H9 (cell line): Measurements from ENCODE around the gene MAPK4. TPM values are rescaled to one million over a fixed set of nuclear protein-coding genes. Genes with fewer than 3 reads are reported as not detected.

Source experiments
- DNase-seq: peaks from one replicate; pipeline ENCODE4 v3.0.0-alpha.2; 2017
- H2AFZ ChIP-seq: one replicate; pipeline ENCODE4 v1.6.1; 2013; ENCODE audit warnings: mild to moderate bottlenecking, low read length, control low read depth, moderate library complexity
- H2AK5ac ChIP-seq: 2 replicates; pipeline ENCODE4 v1.6.1; 2013; ENCODE audit warnings: low read length, control low read depth, mixed read lengths; ENCODE audit not compliant: insufficient read length
- H2BK120ac ChIP-seq: one replicate; pipeline ENCODE4 v1.6.1; 2013; ENCODE audit warnings: low read depth, mild to moderate bottlenecking, low read length, control low read depth, inconsistent platforms; ENCODE audit not compliant: poor library complexity, severe bottlenecking
- H2BK12ac ChIP-seq: 2 replicates; pipeline ENCODE4 v1.6.1; 2013; ENCODE audit warnings: low read length, control low read depth, mixed read lengths, low read depth; ENCODE audit not compliant: insufficient read length
- H2BK15ac ChIP-seq: 2 replicates; pipeline ENCODE4 v1.6.1; 2013; ENCODE audit warnings: low read depth, low read length, control low read depth
- H2BK20ac ChIP-seq: one replicate; pipeline ENCODE4 v1.6.1; 2013; ENCODE audit warnings: low read depth, mild to moderate bottlenecking, low read length, control low read depth, inconsistent platforms; ENCODE audit not compliant: poor library complexity, severe bottlenecking
- H2BK5ac ChIP-seq: 2 replicates; pipeline ENCODE4 v1.6.1; 2013; ENCODE audit warnings: low read length, control low read depth, mixed read lengths; ENCODE audit not compliant: insufficient read length
- H3K14ac ChIP-seq: 2 replicates; pipeline ENCODE4 v1.6.1; 2013; ENCODE audit warnings: low read length, control low read depth; ENCODE audit not compliant: insufficient read depth
- H3K18ac ChIP-seq: 2 replicates; pipeline ENCODE4 v1.6.1; 2013; ENCODE audit warnings: low read depth, mild to moderate bottlenecking, mixed read lengths, low read length, control low read depth; ENCODE audit not compliant: insufficient read length
- H3K23ac ChIP-seq: 2 replicates; pipeline ENCODE4 v1.6.1; 2013; ENCODE audit warnings: low read length, control low read depth, mixed read lengths, low read depth; ENCODE audit not compliant: insufficient read length
- H3K23me2 ChIP-seq: 2 replicates; pipeline ENCODE4 v1.6.1; 2013; ENCODE audit warnings: low read depth, mild to moderate bottlenecking, mixed read lengths, low read length, control low read depth; ENCODE audit not compliant: insufficient read length, poor library complexity, severe bottlenecking
- H3K27ac ChIP-seq: 2 replicates; pipeline ENCODE4 v1.5.1; 2013; ENCODE audit warnings: low read length, control low read depth, mixed read lengths, low read depth; ENCODE audit not compliant: insufficient read length
- H3K27me3 ChIP-seq: 2 replicates; pipeline ENCODE4 v1.6.1; 2013; ENCODE audit warnings: low read length, control low read depth, inconsistent platforms; ENCODE audit not compliant: insufficient read depth
- H3K4ac ChIP-seq: 2 replicates; pipeline ENCODE4 v1.6.1; 2013; ENCODE audit warnings: low read depth, mild to moderate bottlenecking, control low read depth, inconsistent platforms, low read length, moderate library complexity
- H3K4me1 ChIP-seq: 2 replicates; pipeline ENCODE4 v1.6.1; 2013; ENCODE audit warnings: low read length, control low read depth, inconsistent platforms; ENCODE audit not compliant: insufficient read depth
- H3K4me2 ChIP-seq: 2 replicates; pipeline ENCODE4 v1.6.1; 2013; ENCODE audit warnings: low read length, control low read depth, mixed read lengths; ENCODE audit not compliant: insufficient read length, insufficient read depth
- H3K56ac ChIP-seq: 2 replicates; pipeline ENCODE4 v1.6.1; 2013; ENCODE audit warnings: low read depth, mild to moderate bottlenecking, mixed read lengths, low read length, control low read depth; ENCODE audit not compliant: insufficient read length
- H3K79me1 ChIP-seq: 2 replicates; pipeline ENCODE4 v1.6.1; 2013; ENCODE audit warnings: low read depth, mild to moderate bottlenecking, moderate library complexity, low read length, control low read depth, inconsistent platforms; ENCODE audit not compliant: insufficient read depth, poor library complexity, severe bottlenecking
- H3K79me2 ChIP-seq: 2 replicates; pipeline ENCODE4 v1.6.1; 2013; ENCODE audit warnings: low read length, control low read depth, inconsistent platforms; ENCODE audit not compliant: insufficient read depth
- H3K9ac ChIP-seq: 2 replicates; pipeline ENCODE4 v1.6.1; 2013; ENCODE audit warnings: low read length, control low read depth, mixed read lengths; ENCODE audit not compliant: insufficient read length; ENCODE audit errors: extremely low read depth
- H3K9me3 ChIP-seq: one replicate; pipeline ENCODE4 v1.6.1; 2013; ENCODE audit warnings: low read depth, low read length, inconsistent platforms; ENCODE audit not compliant: control insufficient read depth
- H3T11ph ChIP-seq: one replicate; pipeline ENCODE4 v1.6.1; 2013; ENCODE audit warnings: mild to moderate bottlenecking, low read length, control low read depth, inconsistent platforms
- H4K20me1 ChIP-seq: one replicate; pipeline ENCODE4 v1.6.1; 2013; ENCODE audit not compliant: control insufficient read depth, insufficient read length, insufficient read depth
- H4K5ac ChIP-seq: 2 replicates; pipeline ENCODE4 v1.6.1; 2013; ENCODE audit warnings: low read depth, mild to moderate bottlenecking, mixed read lengths, low read length, control low read depth; ENCODE audit not compliant: insufficient read length
- H4K8ac ChIP-seq: replicated peaks from 2 replicates; pipeline ENCODE4 v1.6.1; 2013; ENCODE audit warnings: low read length, control low read depth, mixed read lengths, low read depth; ENCODE audit not compliant: insufficient read length
- H4K91ac ChIP-seq: 2 replicates; pipeline ENCODE4 v1.6.1; 2013; ENCODE audit warnings: low read depth, mild to moderate bottlenecking, moderate library complexity, mixed read lengths, low read length, control low read depth; ENCODE audit not compliant: insufficient read length
- H3K27ac Mint-ChIP-seq, 3 experiments: 2 replicates in 2 of 3; 3 replicates in 1 of 3; pipeline ENCODE4 v1.8.0; 2020 to 2021; ENCODE audit warnings: mixed read lengths in 3 of 3, mild to moderate bottlenecking in 1 of 3, moderate library complexity in 1 of 3
- H3K27me3 Mint-ChIP-seq: 2 replicates; pipeline ENCODE4 v1.8.0; 2021; ENCODE audit warnings: low read depth, mild to moderate bottlenecking, moderate library complexity, mixed read lengths
- H3K36me3 Mint-ChIP-seq, 3 experiments: 2 replicates in 2 of 3; 3 replicates in 1 of 3; pipeline ENCODE4 v1.8.0; 2020 to 2021; ENCODE audit warnings: low read depth in 3 of 3, mixed read lengths in 3 of 3; ENCODE audit not compliant: insufficient read depth in 1 of 3
- H3K4me1 Mint-ChIP-seq, 2 experiments: 2 replicates each; pipeline ENCODE4 v1.8.0; 2020; ENCODE audit warnings: mixed read lengths in 2 of 2
- H3K4me3 Mint-ChIP-seq, 2 experiments: 2 replicates in 1 of 2; 3 replicates in 1 of 2; pipeline ENCODE4 v1.8.0; 2020 to 2021; ENCODE audit warnings: mild to moderate bottlenecking in 2 of 2, mixed read lengths in 2 of 2, moderate library complexity in 1 of 2
- H3K9me3 Mint-ChIP-seq, 2 experiments: 2 replicates in 1 of 2; 3 replicates in 1 of 2; pipeline ENCODE4 v1.8.0; 2020; ENCODE audit warnings: mild to moderate bottlenecking in 2 of 2, mixed read lengths in 2 of 2, moderate library complexity in 1 of 2
- WGBS: extraction: QIAGEN DNeasy Blood & Tissue Kit; methylation state at CpG from one replicate; pipeline ENCODE4 v1.1.7; 2013; ENCODE audit warnings: missing lambda C conversion rate, low lambda C conversion rate, mixed read lengths; ENCODE audit not compliant: insufficient read length; ENCODE audit errors: extremely low coverage; 5-methylcytosine and 5-hydroxymethylcytosine counted together
- total RNA-seq: library from RNA; stranded (reverse); gene quantifications from 2 replicates; pipeline ENCODE4 v1.2.1, GENCODE V29; 2021
- TF ChIP-seq, protein P1 (sequence below): fragments of 200-600 bp; sonication (generic); conservative IDR thresholded peaks from 3 replicates; pipeline ENCODE4 v1.8.0; 2021; ENCODE audit warnings: antibody characterized with exemption, mild to moderate bottlenecking

The MAPK4 gene
- total RNA-seq, 1 experiment from 2014 or later: 1.6 TPM

- DNase-seq: no peak
- H3K23me2 ChIP-seq: no peaks in the 10 kb centered on the region
- H4K20me1 ChIP-seq: no peaks in the 10 kb centered on the region
- Mint-ChIP-seq H3K4me1 (peaks cover 0 to 4% of the 10 kb centered on the region in 2 experiments; a peak in 1 of 4 replicates), H3K9me3 (no peaks in the 10 kb centered on the region; a peak in 1 of 5 replicates), H3K36me3 (peaks cover 0 to 4% (median 3%) of the 10 kb centered on the region in 3 experiments; a peak in 4 of 7 replicates), H3K4me3 (no peak overlapping the region), H3K27me3 (peaks cover 6% of the 10 kb centered on the region), H3K27ac (no peak overlapping the region; a peak in 1 of 7 replicates)
- no peak overlapping the region for H3K23ac ChIP-seq
- H3K4me2 ChIP-seq: no peak overlapping the region
- H2AFZ ChIP-seq: no peak overlapping the region
- H3K27ac ChIP-seq: no peak overlapping the region
- H3K27me3 ChIP-seq: no peaks in the 10 kb centered on the region
- TF ChIP-seq, protein P1, sequence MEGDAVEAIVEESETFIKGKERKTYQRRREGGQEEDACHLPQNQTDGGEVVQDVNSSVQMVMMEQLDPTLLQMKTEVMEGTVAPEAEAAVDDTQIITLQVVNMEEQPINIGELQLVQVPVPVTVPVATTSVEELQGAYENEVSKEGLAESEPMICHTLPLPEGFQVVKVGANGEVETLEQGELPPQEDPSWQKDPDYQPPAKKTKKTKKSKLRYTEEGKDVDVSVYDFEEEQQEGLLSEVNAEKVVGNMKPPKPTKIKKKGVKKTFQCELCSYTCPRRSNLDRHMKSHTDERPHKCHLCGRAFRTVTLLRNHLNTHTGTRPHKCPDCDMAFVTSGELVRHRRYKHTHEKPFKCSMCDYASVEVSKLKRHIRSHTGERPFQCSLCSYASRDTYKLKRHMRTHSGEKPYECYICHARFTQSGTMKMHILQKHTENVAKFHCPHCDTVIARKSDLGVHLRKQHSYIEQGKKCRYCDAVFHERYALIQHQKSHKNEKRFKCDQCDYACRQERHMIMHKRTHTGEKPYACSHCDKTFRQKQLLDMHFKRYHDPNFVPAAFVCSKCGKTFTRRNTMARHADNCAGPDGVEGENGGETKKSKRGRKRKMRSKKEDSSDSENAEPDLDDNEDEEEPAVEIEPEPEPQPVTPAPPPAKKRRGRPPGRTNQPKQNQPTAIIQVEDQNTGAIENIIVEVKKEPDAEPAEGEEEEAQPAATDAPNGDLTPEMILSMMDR: no peak
- H3K4ac ChIP-seq: no peak overlapping the region
- no peak overlapping the region for H2BK20ac ChIP-seq
- H3K9ac ChIP-seq: no peak overlapping the region
- no peak overlapping the region for H2BK15ac ChIP-seq
- no peak overlapping the region for H4K91ac ChIP-seq
- H2AK5ac ChIP-seq: no peak overlapping the region
- no peaks in the 10 kb centered on the region for H3K79me2 ChIP-seq
- no peak overlapping the region for H4K8ac ChIP-seq
- no peak overlapping the region for H3K56ac ChIP-seq
- WGBS: no CpG with 5 or more reads among the region's 4 CpGs
- H3K4me1 ChIP-seq: no peaks in the 10 kb centered on the region
- no peaks in the 10 kb centered on the region for H3K79me1 ChIP-seq
- no peaks in the 10 kb centered on the region for H3K9me3 ChIP-seq
- no peak overlapping the region for H3K14ac ChIP-seq
- H4K5ac ChIP-seq: no peak overlapping the region
- no peak overlapping the region for H2BK120ac ChIP-seq
- H3K18ac ChIP-seq: no peak overlapping the region
- no peak overlapping the region for H2BK5ac ChIP-seq
- no peak overlapping the region for H3T11ph ChIP-seq
- no peak overlapping the region for H2BK12ac ChIP-seq
Measured at GRCh38 chr18:50623694-50624352, 63.9 kb downstream of the MAPK4 start.
